GM18505 (cell line): ENCODE results near the gene KRT81.

Experiments
- ATAC-seq: cut with Tn5 transposase; IDR thresholded peaks from one replicate; pipeline ENCODE4 v1.9.1; 2021; ENCODE audit not compliant: unreplicated experiment
- POLR2A ChIP-seq: IDR thresholded peaks from 4 replicates; pipeline ENCODE4 v1.6.1; 2011; ENCODE audit warnings: borderline replicate concordance; ENCODE audit not compliant: insufficient read depth, insufficient read length; ENCODE audit errors: extremely low read depth

KRT81 gene

GRCh38 chr12:52280319-52280795 is 11.0 kb downstream of the KRT81 start:
- no peak for ATAC-seq
- no peak for TF ChIP-seq POLR2A

GRCh38 chr12:52279422-52280318 is 11.7 kb downstream of the KRT81 start:
- TF ChIP-seq POLR2A, result no peak
- ATAC-seq, result no peak

GRCh38 chr12:52278575-52279421 is 12.5 kb downstream of the KRT81 start:
- ATAC-seq, result peak; percentile 72
- TF ChIP-seq POLR2A, result no peak

GRCh38 chr12:52277486-52278245 is 13.7 kb downstream of the KRT81 start:
- TF ChIP-seq POLR2A, result no peak

GRCh38 chr12:52275686-52276085 is 15.6 kb downstream of the KRT81 start:
- no peak for ATAC-seq
- no peak for TF ChIP-seq POLR2A

More at GRCh38 chr12:52277486-52278245, 13.7 kb downstream of the KRT81 start:
- no peak for ATAC-seq

GRCh38 chr12:52274521-52275120 is 16.7 kb downstream of the KRT81 start, which contains the start of gene KRT86:
KRT86 (plus strand) TSS chr12:52274645; CDS start chr12:52301917, 27,272 bp downstream.
- TF ChIP-seq POLR2A, result no peak
- ATAC-seq, result no peak

GRCh38 chr12:52271158-52271557 is 20.2 kb downstream of the KRT81 start:
- no peak for ATAC-seq
- TF ChIP-seq POLR2A, result no peak

GRCh38 chr12:52270541-52271070 is 20.7 kb downstream of the KRT81 start:
- TF ChIP-seq POLR2A, result no peak
- ATAC-seq, result no peak

- no peak for TF ChIP-seq POLR2A
- ATAC-seq, result no peak
Measured at GRCh38 chr12:52268212-52268611, 23.1 kb downstream of the KRT81 start.

- ATAC-seq, result no peak
- TF ChIP-seq POLR2A, result no peak
Measured at GRCh38 chr12:52267699-52268098, 23.6 kb downstream of the KRT81 start.

- ATAC-seq, result no peak
- no peak for TF ChIP-seq POLR2A
Measured at GRCh38 chr12:52267266-52267665, 24.1 kb downstream of the KRT81 start.

- TF ChIP-seq POLR2A, result no peak
- no peak for ATAC-seq
Measured at GRCh38 chr12:52266514-52266913, 24.8 kb downstream of the KRT81 start.
